K562 (cell line): ENCODE measurements around the gene SP100. TPM values are rescaled to one million over a fixed set of nuclear protein-coding genes. Genes with fewer than 3 reads are reported as not detected.

ENCODE experiments used
- ATAC-seq: fragments of 200-7000 bp; cut with Tn5 transposase; 3 replicates; pipeline ENCODE4 v1.9.1; 2020; ENCODE audit warnings: moderate library complexity
- BruUV-seq: library from RNA; stranded (reverse); fragments of 400-500 nt; replicated peaks from 2 replicates; lab custom pipeline; 2021; lab: Mats Ljungman, UMichigan
- CTCF ChIA-PET: fragments of 300-600 bp; formaldehyde crosslinking; extraction: SDS; loops from one replicate; lab custom pipeline; 2021; ENCODE audit warnings: low intra/inter-chr PET ratio; lab: Yijun Ruan, JAX
- POLR2A ChIA-PET: fragments of 300-600, 350-650 bp; sonication (Branson Sonifier 250); formaldehyde crosslinking; extraction: SDS; loops from one replicate; lab custom pipeline; 2021; ENCODE audit warnings: antibody characterized with exemption, inconsistent platforms; lab: Yijun Ruan, JAX
- DNase-seq, 4 experiments: peaks; one replicate each; pipeline versions ENCODE4 v3.0.0 to v3.0.0-alpha.2; 2011 to 2018; ENCODE audit warnings: low spot score in 3 of 4, mixed read lengths in 3 of 4; ENCODE audit errors: extremely low read depth in 1 of 4
- FAIRE-seq: peaks from 2 replicates; lab custom pipeline; 2011; peaks lifted over from hg19 to GRCh38; lab: Jason Lieb, UNC
- H2AFZ ChIP-seq: 2 replicates; pipeline ENCODE4 v1.6.0; 2011; ENCODE audit warnings: low read depth, low read length, control low read depth, inconsistent platforms
- H3K27ac ChIP-seq: fragments of 200-600 bp; 3 replicates; pipeline ENCODE4 v1.8.0; 2011; ENCODE audit warnings: low read depth, mild to moderate bottlenecking, control low read depth, inconsistent platforms, low read length, moderate library complexity, mixed read lengths; ENCODE audit errors: extremely low read depth
- H3K27me3 ChIP-seq, 2 experiments: fragments of 300-600 bp in 1 of 2; 2 replicates in 1 of 2; 3 replicates in 1 of 2; pipeline versions ENCODE4 v1.6.0 to v1.8.0; 2011; ENCODE audit warnings: inconsistent platforms in 2 of 2, low read length in 2 of 2, mild to moderate bottlenecking in 1 of 2, mixed read lengths in 1 of 2, moderate library complexity in 1 of 2; ENCODE audit not compliant: control insufficient read depth in 2 of 2, insufficient read depth in 2 of 2
- H3K36me3 ChIP-seq: fragments of 300-600 bp; 3 replicates; pipeline ENCODE4 v1.8.0; 2011; ENCODE audit warnings: mild to moderate bottlenecking, low read length, inconsistent platforms; ENCODE audit not compliant: control insufficient read depth, insufficient read depth
- H3K4me1 ChIP-seq, 2 experiments: fragments of 200-600 bp in 1 of 2; replicated peaks in 1 of 2; 2 replicates in 1 of 2; 3 replicates in 1 of 2; pipeline versions ENCODE4 v1.5.1 to v1.8.0; 2011; ENCODE audit warnings: inconsistent platforms in 2 of 2, low read length in 2 of 2, mild to moderate bottlenecking in 1 of 2, mixed read lengths in 1 of 2, moderate library complexity in 1 of 2; ENCODE audit not compliant: control insufficient read depth in 2 of 2, insufficient read depth in 2 of 2
- H3K4me2 ChIP-seq: 2 replicates; pipeline ENCODE4 v1.6.1; 2011; ENCODE audit warnings: low read length, control low read depth, inconsistent platforms, mixed read lengths; ENCODE audit not compliant: insufficient read depth
- H3K4me3 ChIP-seq: fragments of 200-600 bp; sonication (generic), shearing (Covaris generic); 2 replicates; pipeline ENCODE4 v1.5.1; 2016; ENCODE audit warnings: control low read depth, inconsistent platforms
- H3K79me2 ChIP-seq: fragments of 200-600 bp; 3 replicates; pipeline ENCODE4 v1.8.0; 2011; ENCODE audit warnings: low read length, inconsistent platforms; ENCODE audit not compliant: control insufficient read depth, insufficient read depth
- H3K9ac ChIP-seq, 2 experiments: 2 replicates each; pipeline versions ENCODE4 v1.6.0 to v1.6.1; 2011; ENCODE audit warnings: low read depth in 2 of 2, low read length in 2 of 2, control low read depth in 1 of 2, inconsistent platforms in 1 of 2, mild to moderate bottlenecking in 1 of 2, mixed read lengths in 1 of 2; ENCODE audit not compliant: insufficient read depth in 1 of 2
- H3K9me1 ChIP-seq: one replicate; pipeline ENCODE4 v1.6.0; 2011; ENCODE audit warnings: inconsistent platforms, mild to moderate bottlenecking, low read length, moderate library complexity; ENCODE audit not compliant: control insufficient read depth, insufficient read depth
- H3K9me3 ChIP-seq: replicated peaks from 2 replicates; pipeline ENCODE4 v1.5.1; 2011; ENCODE audit warnings: low read depth, low read length, inconsistent platforms; ENCODE audit not compliant: control insufficient read depth, insufficient read depth
- H4K20me1 ChIP-seq: replicated peaks from 2 replicates; pipeline ENCODE4 v1.6.1; 2011; ENCODE audit warnings: low read length, inconsistent platforms, mixed read lengths; ENCODE audit not compliant: control insufficient read depth, insufficient read depth
- BRD4 ChIP-seq: fragments of 200-600 bp; sonication (generic); IDR thresholded peaks from 2 replicates; pipeline ENCODE4 v1.6.1; 2017; ENCODE audit warnings: inconsistent platforms
- PHF21A ChIP-seq: fragments of 450-650 bp; IDR thresholded peaks from 2 replicates; pipeline ENCODE4 v1.6.1; 2017; ENCODE audit warnings: low read depth, borderline replicate concordance
- RFX7 ChIP-seq: fragments of 250-450 bp; sonication (Bioruptor Pico); IDR thresholded peaks from 2 replicates; pipeline ENCODE4 v1.5.1; 2021; ENCODE audit warnings: mild to moderate bottlenecking
- TEAD1 ChIP-seq, 2 experiments: fragments of 450-650 bp in 1 of 2; sonication (generic) in 1 of 2; formaldehyde crosslinking; IDR thresholded peaks; 2 replicates each; pipeline versions ENCODE4 v1.4.0 to v1.8.0; 2020 to 2022; ENCODE audit warnings: mild to moderate bottlenecking in 2 of 2, missing genetic modification reagents in 1 of 2
- WGBS: fragments of 100-300 bp; shearing (Covaris generic); methylation state at CpG from one replicate; pipeline ENCODE4 v1.1.6; 2016; ENCODE audit warnings: low coverage, mixed read lengths; ENCODE audit not compliant: insufficient coverage; ENCODE audit errors: missing lambda C conversion rate; 5-methylcytosine and 5-hydroxymethylcytosine counted together
- in situ Hi-C: fragments of 300-500 bp; cut with MboI; formaldehyde crosslinking; loops from 4 replicates; pipeline ENCODE4 v1.15.0; 2018; ENCODE audit warnings: inconsistent platforms, mixed read lengths
- intact Hi-C: fragments of 100-400 bp; cut with micrococcal nuclease; formaldehyde crosslinking; loops from 2 replicates; pipeline ENCODE4 v1.14.2; 2022
- polyA plus RNA-seq, 8 experiments: library from polyadenylated mRNA; depleted of rRNA in 4 of 8; stranded (reverse) in 5 of 8; unstranded in 3 of 8; fragments of >200 nt; fragmentation: Nextera tagmentation in 2 of 8; fragmentation: Illumina TruSeq in 1 of 8; extraction: Ambion mirVana in 2 of 8; extraction: Trizol in 1 of 8; gene quantifications; 2 replicates each; pipeline versions ENCODE4 v1.2.1 to v1.2.3, GENCODE V29; 2011 to 2014; ENCODE audit warnings: inconsistent platforms in 1 of 8, missing spikeins in 1 of 8
- total RNA-seq, 7 experiments: library from RNA; depleted of rRNA in 6 of 7; stranded (reverse); fragments of >200 nt in 6 of 7; fragmentation: Illumina TruSeq in 2 of 7; extraction: Trizol in 2 of 7; gene quantifications; 2 replicates each; pipeline versions ENCODE4 v1.2.1 to v1.2.3, GENCODE V29; 2011 to 2021; ENCODE audit warnings: low replicate concordance in 1 of 7
- TF ChIP-seq, protein P1 (sequence below): fragments of 450-650 bp; IDR thresholded peaks from 2 replicates; pipeline ENCODE4 v1.6.1; 2018; ENCODE audit warnings: mild to moderate bottlenecking, low read depth; ENCODE audit not compliant: partially characterized antibody
- TF ChIP-seq, protein P2 (sequence below), 2 experiments: fragments of 450-650 bp; IDR thresholded peaks; 2 replicates each; pipeline ENCODE4 v1.6.1; 2018; ENCODE audit warnings: mild to moderate bottlenecking in 2 of 2, low read depth in 1 of 2; ENCODE audit not compliant: partially characterized antibody in 2 of 2
- TF ChIP-seq, protein P3 (sequence below): sonication (generic); formaldehyde crosslinking; IDR thresholded peaks from 2 replicates; pipeline ENCODE4 v1.8.0; 2022; ENCODE audit warnings: mild to moderate bottlenecking, low read depth, missing genetic modification reagents
- TF ChIP-seq, protein P4 (sequence below), 3 experiments: fragments of 200-800 bp in 1 of 3; fragments of 250-450 bp in 1 of 3; fragments of 450-650 bp in 1 of 3; sonication (Bioruptor Pico) in 1 of 3; sonication (Bioruptor generic) in 1 of 3; formaldehyde crosslinking in 1 of 3; IDR thresholded peaks; 2 replicates each; pipeline versions ENCODE4 v1.6.1 to v1.8.0; 2016 to 2022; ENCODE audit warnings: mild to moderate bottlenecking in 2 of 3, missing genetic modification characterization in 2 of 3, missing compliant biosample characterization in 1 of 3, moderate library complexity in 1 of 3

SP100 gene
- total and polyA plus RNA-seq, 9 of the 15 experiments (the other 6 are each of a cell fraction or from before 2014, with no cell fraction given), result 19.2 to 39.2 (median 34.6) TPM

DNA sequence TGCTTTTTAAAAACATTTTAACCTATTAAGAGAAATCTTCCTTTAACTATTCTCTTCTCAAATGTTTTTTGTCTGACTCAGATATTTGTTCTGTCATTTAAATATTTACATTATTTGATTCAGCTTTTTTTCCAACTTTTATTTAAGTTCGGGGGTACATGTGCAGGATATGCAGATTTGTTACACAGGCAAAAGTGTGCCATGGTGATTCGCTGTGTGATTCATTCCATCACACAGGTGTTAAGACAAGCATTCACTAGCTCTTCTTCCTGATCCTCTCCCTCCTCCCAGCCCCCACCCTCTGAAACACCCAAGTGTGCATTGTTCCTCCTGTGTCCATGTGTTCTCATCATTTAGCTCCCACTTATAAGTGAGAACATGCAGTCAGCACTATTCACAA lies 19.4 kb downstream of the SP100 start:
- CTCF ChIA-PET, result no interaction called here
- Histone ChIP-seq H4K20me1 (no peaks in the 10 kb centered on the region), H3K27me3 (no peaks in the 10 kb centered on the region), H3K9me3 (peaks cover 4% of the 10 kb centered on the region; the same call in 1 of the 2 replicates), H2AFZ (no peak overlapping the region), H3K4me1 (no peaks in the 10 kb centered on the region; a peak in 1 of 5 replicates), H3K9me1 (no peaks in the 10 kb centered on the region), H3K79me2 (peaks cover 12% of the 10 kb centered on the region), H3K4me2 (no peak overlapping the region), H3K9ac (no peak overlapping the region), H3K27ac (no peak overlapping the region), H3K36me3 (no peaks in the 10 kb centered on the region), H3K4me3 (no peak overlapping the region)
- 92% methylated on average over 2 of the region's 2 CpGs for WGBS
- intact Hi-C loops, result no loop called here
- TF ChIP-seq, protein P1, sequence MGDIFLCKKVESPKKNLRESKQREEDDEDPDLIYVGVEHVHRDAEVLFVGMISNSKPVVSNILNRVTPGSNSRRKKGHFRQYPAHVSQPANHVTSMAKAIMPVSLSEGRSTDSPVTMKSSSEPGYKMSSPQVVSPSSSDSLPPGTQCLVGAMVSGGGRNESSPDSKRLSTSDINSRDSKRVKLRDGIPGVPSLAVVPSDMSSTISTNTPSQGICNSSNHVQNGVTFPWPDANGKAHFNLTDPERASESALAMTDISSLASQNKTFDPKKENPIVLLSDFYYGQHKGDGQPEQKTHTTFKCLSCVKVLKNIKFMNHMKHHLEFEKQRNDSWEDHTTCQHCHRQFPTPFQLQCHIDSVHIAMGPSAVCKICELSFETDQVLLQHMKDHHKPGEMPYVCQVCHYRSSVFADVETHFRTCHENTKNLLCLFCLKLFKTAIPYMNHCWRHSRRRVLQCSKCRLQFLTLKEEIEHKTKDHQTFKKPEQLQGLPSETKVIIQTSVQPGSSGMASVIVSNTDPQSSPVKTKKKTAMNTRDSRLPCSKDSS, result no peak
- TF ChIP-seq, protein P2, sequence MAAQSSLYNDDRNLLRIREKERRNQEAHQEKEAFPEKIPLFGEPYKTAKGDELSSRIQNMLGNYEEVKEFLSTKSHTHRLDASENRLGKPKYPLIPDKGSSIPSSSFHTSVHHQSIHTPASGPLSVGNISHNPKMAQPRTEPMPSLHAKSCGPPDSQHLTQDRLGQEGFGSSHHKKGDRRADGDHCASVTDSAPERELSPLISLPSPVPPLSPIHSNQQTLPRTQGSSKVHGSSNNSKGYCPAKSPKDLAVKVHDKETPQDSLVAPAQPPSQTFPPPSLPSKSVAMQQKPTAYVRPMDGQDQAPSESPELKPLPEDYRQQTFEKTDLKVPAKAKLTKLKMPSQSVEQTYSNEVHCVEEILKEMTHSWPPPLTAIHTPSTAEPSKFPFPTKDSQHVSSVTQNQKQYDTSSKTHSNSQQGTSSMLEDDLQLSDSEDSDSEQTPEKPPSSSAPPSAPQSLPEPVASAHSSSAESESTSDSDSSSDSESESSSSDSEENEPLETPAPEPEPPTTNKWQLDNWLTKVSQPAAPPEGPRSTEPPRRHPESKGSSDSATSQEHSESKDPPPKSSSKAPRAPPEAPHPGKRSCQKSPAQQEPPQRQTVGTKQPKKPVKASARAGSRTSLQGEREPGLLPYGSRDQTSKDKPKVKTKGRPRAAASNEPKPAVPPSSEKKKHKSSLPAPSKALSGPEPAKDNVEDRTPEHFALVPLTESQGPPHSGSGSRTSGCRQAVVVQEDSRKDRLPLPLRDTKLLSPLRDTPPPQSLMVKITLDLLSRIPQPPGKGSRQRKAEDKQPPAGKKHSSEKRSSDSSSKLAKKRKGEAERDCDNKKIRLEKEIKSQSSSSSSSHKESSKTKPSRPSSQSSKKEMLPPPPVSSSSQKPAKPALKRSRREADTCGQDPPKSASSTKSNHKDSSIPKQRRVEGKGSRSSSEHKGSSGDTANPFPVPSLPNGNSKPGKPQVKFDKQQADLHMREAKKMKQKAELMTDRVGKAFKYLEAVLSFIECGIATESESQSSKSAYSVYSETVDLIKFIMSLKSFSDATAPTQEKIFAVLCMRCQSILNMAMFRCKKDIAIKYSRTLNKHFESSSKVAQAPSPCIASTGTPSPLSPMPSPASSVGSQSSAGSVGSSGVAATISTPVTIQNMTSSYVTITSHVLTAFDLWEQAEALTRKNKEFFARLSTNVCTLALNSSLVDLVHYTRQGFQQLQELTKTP (IDR thresholded peaks at IDR 0.05; ENCODE audit: low read depth in 1 of 2, partially characterized antibody in 2 of 2), result no peak
- TF ChIP-seq TEAD1 (CRISPR knock-in tag; IDR thresholded peaks at IDR 0.05) (no peak), RFX7 (CRISPR knock-in tag) (no peak), PHF21A (no peak), BRD4 (no peak)
- TF ChIP-seq, protein P3, sequence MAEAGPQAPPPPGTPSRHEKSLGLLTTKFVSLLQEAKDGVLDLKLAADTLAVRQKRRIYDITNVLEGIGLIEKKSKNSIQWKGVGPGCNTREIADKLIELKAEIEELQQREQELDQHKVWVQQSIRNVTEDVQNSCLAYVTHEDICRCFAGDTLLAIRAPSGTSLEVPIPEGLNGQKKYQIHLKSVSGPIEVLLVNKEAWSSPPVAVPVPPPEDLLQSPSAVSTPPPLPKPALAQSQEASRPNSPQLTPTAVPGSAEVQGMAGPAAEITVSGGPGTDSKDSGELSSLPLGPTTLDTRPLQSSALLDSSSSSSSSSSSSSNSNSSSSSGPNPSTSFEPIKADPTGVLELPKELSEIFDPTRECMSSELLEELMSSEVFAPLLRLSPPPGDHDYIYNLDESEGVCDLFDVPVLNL (CRISPR knock-in tag), result no peak
- TF ChIP-seq, protein P4, sequence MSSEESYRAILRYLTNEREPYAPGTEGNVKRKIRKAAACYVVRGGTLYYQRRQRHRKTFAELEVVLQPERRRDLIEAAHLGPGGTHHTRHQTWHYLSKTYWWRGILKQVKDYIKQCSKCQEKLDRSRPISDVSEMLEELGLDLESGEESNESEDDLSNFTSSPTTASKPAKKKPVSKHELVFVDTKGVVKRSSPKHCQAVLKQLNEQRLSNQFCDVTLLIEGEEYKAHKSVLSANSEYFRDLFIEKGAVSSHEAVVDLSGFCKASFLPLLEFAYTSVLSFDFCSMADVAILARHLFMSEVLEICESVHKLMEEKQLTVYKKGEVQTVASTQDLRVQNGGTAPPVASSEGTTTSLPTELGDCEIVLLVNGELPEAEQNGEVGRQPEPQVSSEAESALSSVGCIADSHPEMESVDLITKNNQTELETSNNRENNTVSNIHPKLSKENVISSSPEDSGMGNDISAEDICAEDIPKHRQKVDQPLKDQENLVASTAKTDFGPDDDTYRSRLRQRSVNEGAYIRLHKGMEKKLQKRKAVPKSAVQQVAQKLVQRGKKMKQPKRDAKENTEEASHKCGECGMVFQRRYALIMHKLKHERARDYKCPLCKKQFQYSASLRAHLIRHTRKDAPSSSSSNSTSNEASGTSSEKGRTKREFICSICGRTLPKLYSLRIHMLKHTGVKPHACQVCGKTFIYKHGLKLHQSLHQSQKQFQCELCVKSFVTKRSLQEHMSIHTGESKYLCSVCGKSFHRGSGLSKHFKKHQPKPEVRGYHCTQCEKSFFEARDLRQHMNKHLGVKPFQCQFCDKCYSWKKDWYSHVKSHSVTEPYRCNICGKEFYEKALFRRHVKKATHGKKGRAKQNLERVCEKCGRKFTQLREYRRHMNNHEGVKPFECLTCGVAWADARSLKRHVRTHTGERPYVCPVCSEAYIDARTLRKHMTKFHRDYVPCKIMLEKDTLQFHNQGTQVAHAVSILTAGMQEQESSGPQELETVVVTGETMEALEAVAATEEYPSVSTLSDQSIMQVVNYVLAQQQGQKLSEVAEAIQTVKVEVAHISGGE (CRISPR knock-in tag; IDR thresholded peaks at IDR 0.05), result no peak
- no TSS peak for BruUV-seq
- FAIRE-seq, result no peak
- DNase-seq, result no peak
- no peak for ATAC-seq
- in situ Hi-C loops, result no loop called here
- POLR2A ChIA-PET, result no interaction called here
